Midbrain (tissue), 1 donor: ENCODE results near the gene GABRB1.

Experiments
- DNase-seq: peaks from one replicate; lab custom pipeline; 2025; lab: John Stamatoyannopoulos, UW

Gene GABRB1

DNA sequence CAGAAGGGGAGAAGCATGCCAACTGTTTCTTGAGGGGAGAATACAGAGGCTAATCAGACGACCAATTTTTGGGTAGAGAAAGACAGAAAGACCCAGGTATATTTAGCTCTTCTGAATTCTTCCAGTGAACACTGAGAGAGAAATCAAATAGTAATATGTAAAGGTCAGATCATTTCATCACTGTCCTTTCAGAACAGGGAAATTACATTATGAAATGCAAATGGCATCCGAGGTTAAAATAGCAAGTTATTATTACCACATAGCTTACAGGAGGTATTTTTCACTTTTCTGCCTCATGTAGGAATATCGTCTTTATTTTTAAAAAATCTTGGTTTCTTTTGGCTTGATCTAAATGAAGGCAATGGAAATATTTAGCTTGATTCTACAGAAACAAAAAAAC is 18.0 kb downstream of the GABRB1 start:
- no peak for DNase-seq

GRCh38 chr4:47050761-47051725 is 19.7 kb downstream of the GABRB1 start:
- DNase-seq = peak; percentile 51

- DNase-seq = no peak
Measured at GRCh38 chr4:47053485-47053884, 22.1 kb downstream of the GABRB1 start.

- DNase-seq = no peak
Measured at GRCh38 chr4:47054130-47054529, 22.8 kb downstream of the GABRB1 start.

GRCh38 chr4:47057991-47058390 is 26.6 kb downstream of the GABRB1 start:
- DNase-seq = no peak

GRCh38 chr4:47060561-47060960 is 29.2 kb downstream of the GABRB1 start:
- DNase-seq = no peak

GRCh38 chr4:47061435-47061834 is 30.1 kb downstream of the GABRB1 start:
- no peak for DNase-seq

DNA sequence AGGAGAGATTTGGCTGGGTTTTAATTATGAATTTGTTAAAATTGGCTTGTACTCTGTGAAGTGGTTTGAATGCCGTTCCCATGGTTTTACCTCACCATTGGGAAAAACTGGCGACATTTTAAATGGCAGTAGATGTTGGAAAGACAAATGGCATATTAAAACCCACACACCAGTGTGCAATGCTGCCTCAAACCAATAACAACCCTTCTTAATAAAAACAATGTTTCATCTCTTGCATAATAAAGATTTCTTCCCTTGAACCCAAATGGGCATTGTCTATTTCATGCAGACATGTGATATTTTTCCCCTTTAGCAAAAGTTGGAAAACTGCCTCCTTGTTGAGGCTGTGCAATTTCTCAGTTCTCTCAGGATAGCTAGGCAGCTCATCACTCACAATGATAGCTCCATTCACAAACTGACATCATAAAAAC is 33.7 kb downstream of the GABRB1 start:
- DNase-seq = peak; percentile 81

DNA sequence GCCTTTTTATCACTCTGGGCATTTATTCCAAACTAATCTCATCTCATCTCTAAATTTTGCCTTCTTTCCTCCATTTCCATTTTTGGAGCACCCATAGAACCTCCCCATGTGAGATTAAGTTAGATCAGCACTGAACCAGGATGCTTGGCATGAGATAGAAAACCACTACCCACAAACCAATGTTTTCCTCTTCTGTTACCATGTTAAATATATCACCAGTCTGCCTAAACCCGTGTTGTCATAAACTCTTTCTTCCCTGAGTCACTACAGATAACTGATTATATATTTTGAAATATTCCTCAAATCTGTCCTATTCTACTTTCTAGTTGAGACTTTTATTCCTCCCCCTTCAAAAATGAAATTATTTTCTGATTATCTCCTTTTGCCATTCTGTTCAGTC is 37.6 kb downstream of the GABRB1 start:
- no peak for DNase-seq

- DNase-seq = no peak
Measured at GRCh38 chr4:47071901-47072341, 40.6 kb downstream of the GABRB1 start.

DNA sequence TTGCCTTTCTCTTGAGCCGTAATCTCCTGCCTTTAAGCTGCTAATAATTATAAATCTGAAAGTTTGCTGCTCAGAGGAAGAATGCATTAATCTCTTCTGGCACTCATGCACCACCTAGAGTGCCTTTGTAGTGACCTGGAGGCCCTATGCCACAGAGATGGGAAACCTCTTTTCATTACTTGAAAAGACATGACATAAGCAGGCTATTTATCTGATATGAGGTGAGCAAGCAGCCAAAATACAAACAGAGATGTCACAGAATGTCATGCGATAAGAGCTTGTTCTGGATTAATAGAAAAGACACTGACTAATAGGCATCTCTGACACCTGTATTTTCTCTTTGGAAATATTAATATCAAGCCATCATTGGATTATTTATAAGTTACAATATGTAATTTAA is 42.3 kb downstream of the GABRB1 start:
- no peak for DNase-seq

GRCh38 chr4:47074816-47075215 is 43.4 kb downstream of the GABRB1 start:
- no peak for DNase-seq

- no peak for DNase-seq
Measured at GRCh38 chr4:47075262-47075661, 43.9 kb downstream of the GABRB1 start.

DNA sequence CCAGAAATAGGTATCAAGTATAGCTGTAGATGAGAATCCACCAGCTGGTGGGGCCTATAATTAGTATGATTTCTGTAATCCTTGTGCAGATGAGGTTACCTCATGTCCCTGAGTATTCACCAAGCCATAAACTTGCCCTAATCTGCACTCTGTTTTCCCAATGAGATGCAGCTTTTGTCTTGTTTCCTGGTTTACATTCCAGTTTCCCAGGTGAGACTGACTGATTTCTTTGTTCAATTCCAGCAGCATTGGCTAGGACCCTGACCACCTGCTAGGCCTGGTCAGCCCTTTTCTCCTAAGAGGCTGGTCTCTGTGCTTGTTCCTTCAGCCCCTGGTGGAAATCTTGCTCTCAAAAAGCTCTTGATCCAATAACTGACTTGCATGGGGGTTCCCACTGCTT is 44.6 kb downstream of the GABRB1 start:
- no peak for DNase-seq

DNA sequence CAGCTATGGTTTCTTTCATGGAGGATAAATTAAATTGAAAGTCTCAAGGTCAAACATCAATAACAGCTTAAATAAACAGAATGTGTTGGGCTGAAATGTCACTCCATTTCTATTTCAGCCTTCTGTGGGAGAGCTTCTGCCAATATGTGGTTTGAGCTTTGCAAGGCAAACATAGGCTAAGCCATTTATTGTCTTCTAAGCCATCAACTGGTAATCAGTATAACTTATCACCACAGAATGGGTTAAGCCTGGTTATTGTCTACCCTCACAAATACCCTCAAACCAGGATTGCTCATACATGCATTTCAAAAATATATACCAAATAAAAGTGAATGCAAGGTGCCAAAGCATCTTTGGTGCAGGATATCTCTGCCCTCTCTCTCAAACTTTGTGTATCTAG is 52.7 kb downstream of the GABRB1 start:
- no peak for DNase-seq

GRCh38 chr4:47084795-47085194 is 53.4 kb downstream of the GABRB1 start:
- DNase-seq = no peak

DNA sequence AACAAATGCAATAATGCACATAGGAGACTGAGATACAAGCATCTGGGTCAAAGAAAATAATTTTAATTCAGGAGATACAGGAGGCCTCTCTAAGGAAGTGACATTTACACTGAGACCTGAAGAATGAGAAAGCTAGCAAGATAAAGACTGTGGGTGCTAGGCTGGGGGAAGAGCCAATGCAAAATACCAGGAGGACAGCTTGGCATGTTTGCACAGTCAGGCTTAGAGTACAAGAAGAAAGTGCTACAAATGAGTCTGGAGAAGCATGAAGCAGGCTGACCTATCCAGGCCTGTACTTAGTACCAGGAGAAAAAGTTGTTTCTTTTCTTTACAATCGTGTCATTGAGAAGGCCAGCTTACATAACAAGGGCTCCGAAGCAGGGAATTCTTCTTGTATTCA is 56.9 kb downstream of the GABRB1 start:
- DNase-seq = peak; percentile 19

DNA sequence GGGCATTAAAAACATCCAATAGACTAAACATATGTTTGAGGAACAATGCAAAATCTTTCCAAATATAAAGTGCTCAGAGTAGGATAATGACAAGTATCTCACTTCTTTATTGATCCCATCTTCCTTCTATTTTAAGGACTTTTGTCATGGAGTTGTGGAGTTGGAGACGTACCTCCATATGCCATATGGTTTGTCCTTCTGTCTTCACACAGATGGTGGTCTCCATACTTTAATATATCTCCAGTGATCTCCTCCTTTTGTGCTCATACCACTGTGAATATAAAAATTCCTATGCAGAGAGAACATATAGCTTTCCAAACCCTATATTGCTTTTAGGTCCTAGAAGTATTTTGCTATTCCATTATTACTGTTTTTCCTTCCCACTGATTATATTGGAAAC is 64.5 kb downstream of the GABRB1 start:
- no peak for DNase-seq

GRCh38 chr4:47101453-47101852 is 70.1 kb downstream of the GABRB1 start:
- no peak for DNase-seq

- DNase-seq = no peak
Measured at GRCh38 chr4:47104986-47105385, 73.6 kb downstream of the GABRB1 start.

DNA sequence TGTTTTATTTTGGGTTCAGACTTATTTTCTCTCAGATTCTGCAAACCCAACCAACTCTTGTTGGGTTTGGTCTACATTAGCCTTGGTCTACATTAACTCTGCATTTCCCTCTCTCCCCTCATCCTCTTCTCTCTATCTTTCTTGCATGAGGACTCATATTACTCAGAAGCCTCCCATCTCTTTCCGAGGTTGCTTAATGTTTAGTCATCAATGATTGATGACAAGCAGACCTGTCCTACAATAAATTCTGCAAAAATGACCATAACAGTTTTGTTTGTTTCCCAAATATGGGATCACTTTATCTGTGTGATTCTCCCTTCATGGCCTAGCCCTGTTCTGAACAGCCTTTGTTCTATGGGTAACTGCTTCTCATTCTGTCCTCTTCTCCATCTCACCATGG is 75.2 kb downstream of the GABRB1 start:
- DNase-seq = no peak

DNA sequence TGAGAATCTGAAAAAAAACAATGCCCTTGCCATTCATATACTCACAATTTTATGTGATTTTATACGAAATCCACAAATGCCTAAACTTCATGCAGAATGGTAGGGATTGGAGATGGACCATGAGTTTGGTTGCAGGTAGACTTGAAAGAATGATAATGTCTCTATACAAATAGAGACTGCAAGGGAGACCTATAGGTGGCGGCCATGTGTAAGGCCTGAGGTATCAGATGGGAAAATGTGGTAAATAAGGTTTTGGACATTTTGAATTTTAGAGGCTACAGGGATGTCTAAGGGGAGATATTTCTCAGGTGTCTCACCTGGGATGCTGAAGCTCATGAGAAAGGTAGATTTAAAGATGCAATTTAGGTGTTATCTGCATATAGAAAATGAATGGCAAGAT is 78.0 kb downstream of the GABRB1 start:
- no peak for DNase-seq

GRCh38 chr4:47110546-47111132 is 79.3 kb downstream of the GABRB1 start:
- no peak for DNase-seq
